HS-5 (cell line): ENCODE measurements around the gene SORCS2.

Source experiments
- DNase-seq: peaks from one replicate; pipeline ENCODE4 v3.0.0-alpha.2; 2012; ENCODE audit warnings: low read depth

Gene SORCS2

DNA sequence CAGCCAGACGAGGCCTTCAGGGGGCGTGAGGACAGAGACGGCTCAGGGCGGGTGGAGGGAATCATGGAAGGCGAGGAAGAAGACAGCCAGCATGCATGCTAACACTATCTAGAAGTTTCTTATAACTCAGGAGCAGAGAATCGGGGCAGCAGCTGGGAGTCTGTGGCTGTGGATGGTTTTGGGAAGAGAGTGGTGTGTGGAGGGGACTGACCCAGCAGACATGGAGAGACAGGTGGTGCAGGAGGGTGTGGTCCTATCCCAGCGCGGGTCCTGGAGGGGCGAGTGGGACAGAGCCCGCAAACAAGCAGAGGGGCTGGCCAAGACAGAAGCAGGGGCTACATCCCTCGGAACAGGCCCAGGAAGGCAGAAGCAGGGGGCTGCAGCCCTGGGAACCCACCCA, 555.2 kb downstream of the SORCS2 start:
- no peak for DNase-seq

DNA sequence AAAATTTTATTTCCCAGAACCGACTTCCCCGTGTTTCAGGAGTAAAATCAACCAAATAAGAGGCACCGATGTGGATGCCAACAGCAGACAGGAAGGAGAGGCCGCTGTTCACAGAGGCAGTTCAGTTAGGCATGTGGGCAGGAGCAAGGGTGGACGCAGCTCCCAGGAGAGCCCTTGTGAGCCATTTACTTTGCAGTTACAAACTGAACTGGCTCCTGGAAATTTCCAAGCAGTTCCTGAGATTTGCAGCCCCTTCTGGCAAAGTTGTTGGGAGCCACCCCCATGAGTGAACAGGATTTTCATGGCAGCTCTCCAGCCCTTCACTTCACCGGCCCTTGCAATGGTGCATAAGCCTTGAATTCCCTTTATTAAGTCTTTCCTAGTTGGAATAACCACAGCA, 558.2 kb downstream of the SORCS2 start:
- DNase-seq, result no peak

DNA sequence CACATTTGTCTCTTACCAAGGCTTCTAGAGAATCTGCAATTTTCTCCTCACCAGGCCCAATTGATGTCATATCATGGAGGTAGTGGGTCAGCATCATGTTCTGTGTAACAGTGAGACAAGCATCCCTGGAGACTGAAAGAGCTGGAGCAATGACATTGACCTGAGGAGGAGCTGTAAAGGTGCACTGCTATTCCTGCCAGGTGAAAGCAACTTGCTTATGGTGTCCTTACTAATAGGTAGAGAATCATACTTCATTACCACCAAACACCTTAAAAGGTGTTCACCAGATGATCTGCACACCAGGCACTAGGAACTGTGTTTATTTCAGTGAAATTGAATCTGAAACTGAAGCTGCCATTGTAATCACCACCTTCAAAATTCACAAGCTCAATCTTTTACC, 558.6 kb downstream of the SORCS2 start:
- DNase-seq, result no peak

DNA sequence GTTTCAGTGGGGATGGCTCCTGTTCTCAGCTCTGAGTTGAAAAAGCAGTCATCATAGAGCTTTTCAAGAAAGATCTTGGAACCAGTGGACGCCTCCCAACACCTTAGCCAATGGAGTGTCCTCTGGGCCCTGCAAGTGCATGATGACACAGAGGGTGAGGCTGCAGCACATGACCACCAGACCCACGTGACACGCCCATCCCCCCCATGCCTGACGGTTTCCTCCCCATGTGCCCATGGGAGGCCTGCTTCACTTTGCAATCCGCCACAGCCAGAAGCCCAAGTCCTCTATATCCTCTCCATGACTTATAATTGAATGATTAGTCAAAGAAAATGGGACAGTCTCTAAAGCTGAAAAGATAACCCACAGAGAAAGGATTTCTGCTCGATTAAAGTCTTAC, 560.3 kb downstream of the SORCS2 start:
- DNase-seq, result no peak

DNA sequence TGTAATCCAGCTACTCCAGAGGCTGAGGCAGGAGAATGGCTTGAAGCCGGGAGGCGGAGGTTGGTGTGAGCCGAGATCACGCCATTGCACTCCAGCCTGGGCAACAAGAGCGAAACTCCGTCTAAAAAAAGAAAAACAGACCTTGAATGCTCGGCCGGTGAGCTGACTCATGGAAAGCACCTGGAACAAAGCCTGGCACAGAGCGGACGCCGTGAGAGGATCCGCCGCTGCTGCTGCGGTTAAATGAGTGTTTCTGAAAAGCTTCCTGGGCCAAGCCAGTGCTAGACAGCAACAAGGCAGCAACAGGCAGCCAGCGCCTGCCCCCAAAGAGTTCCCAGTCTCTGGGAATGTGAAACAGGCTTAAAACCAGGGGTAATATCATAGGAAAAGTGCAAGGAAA, 560.9 kb downstream of the SORCS2 start:
- no peak for DNase-seq

DNA sequence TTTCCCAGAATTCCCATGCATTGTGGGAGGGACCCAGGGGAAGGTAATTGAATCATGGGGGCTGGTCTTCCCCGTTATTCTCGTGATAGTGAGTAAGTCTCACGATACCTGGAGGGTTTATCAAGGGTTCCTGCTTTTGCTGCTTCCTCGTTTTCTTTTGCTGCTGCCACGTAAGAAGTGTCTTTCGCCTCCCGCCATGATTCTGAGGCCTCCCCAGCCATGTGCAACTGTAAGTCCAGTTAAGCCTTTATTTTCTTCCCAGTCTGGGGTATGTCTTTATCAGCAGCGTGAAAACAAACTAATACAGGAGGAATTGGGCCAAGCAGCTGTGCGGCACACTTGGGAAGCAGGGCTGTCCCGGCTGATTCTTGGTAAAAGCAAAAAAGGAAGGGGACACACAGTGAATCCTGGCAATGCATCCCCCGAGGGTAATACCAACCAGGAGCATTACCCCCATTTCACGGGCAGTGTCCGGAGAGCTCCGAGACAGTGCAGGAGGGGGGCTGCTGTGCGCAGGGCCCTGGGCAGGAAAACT, 561.7 kb downstream of the SORCS2 start:
- DNase-seq, result no peak

DNA sequence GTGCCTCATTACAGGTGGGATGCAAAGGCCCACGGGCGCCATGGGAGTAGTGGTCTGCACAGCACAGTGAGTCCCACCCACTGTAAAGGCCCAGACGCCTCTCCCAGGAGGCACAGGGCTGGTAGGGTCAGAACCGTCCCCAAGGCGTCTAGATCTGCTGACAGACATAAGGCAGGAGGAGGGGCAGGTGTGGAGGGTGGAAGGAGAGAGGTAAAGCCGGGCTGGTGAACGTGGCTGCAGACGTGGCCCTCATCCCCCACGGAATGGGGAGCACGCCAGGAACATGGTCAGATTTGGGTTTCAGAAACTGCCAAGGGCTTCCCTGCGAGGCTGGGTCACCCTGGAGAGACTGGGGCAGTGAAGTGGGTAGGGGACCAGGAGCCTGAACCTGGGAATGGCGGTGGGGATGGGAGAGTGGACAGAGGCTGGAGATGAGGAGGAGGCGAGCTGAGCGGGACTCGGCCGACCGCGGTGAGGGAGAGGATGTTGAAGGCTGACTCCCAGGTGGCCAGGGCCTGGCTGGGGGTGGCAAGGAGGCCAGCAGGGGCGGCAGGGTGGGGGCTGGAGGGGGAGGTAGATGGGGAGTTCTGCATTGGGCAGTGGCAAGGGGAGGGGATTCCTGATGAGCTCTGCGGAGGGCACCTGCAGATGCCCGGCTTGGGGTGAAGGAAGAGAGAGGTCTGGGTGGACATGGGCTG, 562.4 kb downstream of the SORCS2 start:
- no peak for DNase-seq

DNA sequence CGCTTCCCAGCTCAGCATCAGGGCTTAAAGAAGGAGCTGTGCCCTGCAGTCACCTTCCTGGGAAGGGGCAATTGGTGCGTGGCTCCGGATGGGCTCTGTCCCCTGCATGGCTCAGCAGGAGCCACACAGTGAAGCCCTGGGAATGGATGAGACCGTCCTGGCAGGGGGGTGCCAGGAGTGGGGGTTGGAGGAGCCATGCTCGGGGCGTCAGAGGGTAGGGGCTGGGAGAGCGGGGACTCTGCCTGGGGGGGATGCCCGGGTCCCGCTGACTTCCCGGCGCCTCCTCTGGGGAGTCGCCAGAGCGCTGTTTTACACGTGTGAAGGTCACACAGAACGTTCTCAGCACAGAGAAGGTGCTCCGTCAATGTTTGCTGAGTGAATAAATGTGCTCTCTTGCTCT, 563.2 kb downstream of the SORCS2 start:
- DNase-seq, result no peak

DNA sequence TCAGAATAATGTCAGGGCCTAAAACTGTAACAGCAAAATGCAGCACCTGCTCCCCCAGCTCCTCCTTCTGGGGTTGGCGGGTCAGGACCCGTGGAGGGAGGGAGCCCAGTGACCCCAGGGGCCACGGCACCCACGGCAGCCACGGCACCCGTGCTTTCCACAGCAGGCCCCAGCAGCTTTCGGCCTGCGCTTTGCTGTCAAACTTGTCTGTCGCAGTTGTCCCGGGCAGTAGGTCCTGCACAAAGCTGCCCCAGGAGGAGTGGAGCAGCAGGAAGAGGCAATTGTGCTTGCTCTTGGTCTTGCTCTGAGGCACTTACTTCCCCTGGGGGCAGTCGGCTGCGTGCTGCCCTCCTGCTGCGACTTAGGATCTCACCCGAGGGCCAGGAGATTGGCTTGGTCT, 563.7 kb downstream of the SORCS2 start:
- no peak for DNase-seq

DNA sequence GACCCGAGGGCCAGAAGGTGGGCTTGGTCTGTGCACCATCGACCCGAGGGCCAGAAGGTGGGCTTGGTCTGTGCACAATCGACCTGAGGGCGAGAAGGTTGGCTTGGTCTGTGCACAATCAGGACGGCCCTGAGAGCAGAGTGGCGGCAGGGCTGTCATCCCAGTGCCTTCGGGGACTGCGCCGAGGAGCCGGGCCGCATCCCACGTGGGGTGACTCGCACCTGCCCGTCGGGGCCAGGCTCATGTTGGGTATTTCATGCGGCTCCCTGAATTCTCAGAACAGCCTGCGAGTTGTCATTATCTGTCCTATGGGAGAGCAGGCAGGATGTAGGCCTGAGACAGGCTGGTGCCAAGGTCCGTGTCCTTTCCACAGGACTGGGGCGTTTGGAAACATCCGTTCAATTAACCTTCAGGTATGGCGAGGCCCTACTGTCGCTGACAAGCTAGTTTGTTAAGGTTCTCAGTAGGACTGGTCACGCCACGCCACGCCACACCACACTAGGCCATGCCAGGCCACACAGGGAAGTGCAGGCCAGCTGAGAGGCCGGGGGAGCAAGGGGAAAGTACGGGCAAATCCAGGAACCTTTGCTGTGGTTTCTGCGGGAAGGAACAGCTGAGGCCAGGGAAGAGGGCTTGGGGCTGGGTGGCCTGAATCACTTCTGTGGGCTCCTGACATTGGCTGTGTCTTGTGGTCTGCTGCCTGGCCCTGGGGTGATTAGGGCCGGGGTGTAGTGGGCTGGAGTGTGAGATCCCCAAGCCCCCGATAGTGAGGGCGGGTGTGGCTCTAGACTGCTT, 564.4 kb downstream of the SORCS2 start:
- no peak for DNase-seq

DNA sequence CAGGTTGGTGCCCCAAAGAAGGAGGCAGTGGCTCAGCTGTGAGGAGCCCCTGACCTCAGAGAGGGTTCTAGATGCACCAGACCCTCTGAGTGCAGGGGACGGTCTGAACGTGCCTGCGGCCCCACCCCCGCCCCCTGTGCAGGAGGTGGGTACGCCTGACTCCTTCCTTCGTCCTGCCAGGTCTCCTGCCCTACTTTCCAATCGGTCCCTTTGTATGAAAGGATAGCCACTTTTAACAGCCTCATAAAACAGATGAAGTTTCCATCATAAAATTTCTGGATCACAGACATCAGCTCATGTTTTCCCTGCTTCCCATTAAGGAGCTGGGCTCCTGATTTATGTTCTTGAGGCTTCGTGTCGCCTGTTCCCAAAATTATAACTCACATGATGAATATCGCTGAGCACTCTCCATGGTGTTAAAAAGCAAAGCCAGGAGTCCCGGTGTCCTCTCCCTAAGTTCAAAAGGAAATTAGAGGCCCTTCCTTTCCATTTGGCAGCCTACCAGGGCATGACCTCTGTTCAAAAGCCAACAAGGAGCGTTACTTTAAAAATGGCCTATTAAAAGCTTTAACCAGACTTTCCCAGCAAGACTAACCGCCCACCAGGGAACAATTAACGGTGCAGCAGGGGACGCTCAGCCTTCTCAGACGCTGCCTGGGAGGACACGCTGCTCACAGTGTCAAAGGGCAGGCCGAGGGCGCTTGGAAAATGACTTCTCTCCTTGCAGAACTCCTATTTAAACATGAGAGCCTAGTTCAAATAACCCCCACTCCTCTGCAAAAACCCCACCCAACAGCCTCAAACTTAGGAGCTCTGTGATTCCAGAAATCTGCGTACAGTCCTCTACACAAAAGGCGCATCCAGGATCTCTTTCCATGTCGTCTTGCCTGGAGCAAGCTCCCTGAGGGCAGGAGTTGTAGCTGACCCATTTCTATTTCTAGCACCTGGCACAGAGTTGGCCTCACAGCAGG, 565.4 kb downstream of the SORCS2 start:
- no peak for DNase-seq

DNA sequence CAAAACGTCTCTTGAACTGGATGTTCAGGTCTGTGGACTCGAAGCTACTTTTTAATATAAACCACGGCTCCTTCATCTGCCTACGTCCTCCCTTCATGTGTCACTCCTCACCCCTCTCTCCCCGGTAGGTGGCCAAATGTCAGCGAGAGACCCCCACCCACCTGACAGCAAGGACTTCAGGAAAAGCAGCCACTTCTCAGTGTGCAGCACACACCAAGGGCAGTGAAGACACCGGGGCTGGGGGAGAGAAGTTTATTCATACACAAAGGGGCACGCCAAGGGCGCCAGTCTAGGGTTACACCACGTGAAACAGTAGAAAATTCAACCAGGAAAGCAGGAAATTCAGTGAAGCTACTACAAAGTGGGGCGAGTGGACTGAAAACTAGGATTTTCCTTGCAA, 566.1 kb downstream of the SORCS2 start:
- no peak for DNase-seq

DNA sequence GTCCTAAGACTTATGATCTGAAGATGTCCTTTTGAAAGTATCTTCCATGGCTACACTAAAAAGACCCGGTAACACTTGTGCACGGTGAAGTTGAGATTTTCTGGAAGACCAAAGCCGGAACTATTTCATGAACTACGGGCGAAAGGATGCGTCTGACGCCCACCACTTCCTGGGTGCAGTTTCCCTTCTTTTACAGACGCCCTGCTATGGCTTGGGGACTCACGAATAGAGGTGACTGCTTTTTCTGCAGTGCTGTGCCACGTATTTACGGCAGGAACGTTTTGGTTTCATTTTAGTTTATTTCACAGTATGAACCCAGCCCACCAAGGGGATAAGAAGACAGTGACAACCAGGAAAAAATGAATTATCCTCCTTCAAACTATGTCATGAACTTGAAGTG, 566.9 kb downstream of the SORCS2 start:
- no peak for DNase-seq

DNA sequence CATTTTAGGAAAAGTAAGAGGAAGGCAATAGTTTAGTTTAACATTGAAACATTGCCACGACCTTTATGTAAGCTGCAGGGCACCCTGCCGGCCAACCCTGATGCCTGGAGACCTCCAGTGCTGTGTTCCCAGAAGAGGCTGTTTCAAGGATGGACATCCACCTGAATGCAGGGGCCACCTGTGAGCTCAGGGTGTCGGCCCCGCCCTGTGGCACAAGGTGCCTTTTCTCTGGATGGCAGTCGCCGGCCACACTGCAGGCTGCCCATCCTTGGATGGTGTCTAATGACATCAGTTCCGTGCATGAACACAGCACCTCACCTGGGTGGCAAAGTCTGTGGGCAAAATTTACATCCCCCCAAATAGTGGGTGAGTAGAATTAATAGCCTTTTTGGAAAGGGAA, 567.3 kb downstream of the SORCS2 start:
- no peak for DNase-seq

DNA sequence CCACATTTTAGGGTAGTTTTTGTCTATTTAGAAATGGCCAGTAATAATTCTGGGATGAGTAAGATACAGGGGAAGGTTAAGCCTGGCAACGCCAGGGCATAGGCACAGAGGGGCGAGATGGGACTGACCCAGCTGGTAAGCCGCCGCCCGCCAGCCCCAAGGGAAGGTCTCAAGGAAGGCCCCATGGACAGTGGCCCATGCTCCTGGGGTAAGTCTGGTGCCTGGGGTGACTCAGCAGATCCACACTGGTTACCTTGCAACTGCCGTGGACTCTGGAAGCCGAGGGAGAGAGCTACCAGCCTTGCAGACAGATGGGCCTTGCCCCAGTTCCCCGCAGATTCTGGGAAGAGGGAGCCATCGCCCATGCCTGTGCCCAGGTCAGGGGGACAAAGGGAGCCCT, 567.9 kb downstream of the SORCS2 start:
- DNase-seq, result no peak

DNA sequence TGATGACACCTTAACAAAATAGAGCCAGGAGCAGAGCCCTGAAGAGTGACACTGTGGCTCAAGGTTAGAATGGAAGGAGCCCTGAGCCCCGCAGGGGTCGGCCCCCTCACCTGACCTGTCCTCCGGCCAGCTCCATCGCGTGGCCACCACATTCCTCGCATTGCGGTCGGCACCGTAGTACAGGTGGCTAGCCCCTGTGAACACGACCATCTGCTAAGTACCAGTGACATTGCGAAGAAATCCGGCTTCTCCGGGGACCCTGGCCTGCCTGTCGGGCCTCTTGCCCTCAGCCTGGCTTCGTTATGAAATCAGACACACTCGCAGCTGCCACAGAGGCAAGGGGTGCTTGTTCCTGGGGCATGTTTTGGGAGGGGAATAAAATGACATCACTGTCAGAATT, 568.4 kb downstream of the SORCS2 start:
- DNase-seq, result no peak

DNA sequence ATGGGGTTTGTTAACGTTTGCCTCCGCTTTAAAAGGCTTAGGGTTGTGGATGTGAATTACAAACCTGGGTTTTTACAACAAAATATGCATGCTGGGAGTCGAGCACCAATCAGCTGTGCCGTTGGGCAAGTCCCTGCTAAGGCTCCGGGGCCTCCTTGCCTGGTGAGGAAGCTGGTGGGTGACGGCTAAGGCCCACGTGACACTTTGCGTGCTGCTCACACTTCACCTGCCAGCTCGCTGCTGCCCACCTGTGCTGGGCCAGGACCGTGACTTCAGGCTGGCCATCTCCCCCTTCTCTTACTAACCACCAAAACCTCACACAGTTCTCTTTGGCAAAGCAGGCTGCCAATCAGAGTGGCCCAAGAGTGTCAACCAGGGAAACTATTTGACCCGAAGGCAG, 569.0 kb downstream of the SORCS2 start:
- no peak for DNase-seq

DNA sequence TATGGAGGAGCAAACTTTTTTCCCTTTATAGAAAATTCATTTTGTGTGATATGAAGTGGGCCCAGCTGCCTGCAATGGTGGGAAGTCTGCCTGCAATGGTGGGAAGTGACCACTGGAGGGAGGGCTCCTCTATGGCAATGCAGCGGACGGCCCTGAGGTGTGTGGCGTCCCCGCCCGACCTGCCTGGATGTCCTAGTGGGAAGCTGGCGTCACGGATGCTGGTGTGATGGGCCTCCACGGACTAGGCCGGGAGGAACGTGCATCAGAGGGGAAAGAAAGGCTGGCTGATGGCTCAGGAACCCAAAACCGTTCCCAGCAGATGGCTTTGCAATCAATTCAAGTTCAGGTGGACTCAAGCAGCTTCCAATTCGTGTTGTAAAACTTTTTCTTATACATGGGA, 569.4 kb downstream of the SORCS2 start:
- no peak for DNase-seq

DNA sequence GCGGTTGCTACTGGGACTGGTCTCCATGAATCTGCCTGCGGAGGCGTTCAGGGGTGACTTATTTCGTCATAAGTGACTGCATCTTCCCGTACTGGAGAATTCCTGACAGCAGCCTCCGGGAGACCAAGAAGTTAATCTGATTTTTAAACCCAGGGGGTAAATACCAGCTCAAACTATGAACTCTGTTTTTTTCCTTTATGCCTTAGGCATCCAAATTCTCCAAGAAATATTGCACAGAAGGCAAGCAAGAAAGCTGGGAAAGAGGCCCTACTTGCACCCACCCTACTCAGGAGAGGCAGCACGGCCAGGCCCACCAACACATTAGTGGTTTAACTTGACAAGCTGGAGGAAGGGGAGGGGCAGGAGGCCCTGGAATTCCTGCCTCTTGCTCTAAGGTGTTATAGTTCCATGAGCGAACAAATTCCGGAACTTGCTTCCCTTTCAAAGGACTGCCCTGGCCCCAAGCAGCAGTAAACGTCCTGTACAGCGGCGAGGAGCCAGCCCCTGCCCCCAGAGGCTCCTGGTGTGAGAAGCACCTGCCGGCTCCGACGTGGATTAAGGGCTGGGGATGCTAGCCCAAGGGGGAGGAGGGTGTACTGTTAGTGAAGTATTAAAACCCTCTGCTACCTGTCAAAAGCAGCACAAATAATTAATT, 570.2 kb downstream of the SORCS2 start:
- no peak for DNase-seq

DNA sequence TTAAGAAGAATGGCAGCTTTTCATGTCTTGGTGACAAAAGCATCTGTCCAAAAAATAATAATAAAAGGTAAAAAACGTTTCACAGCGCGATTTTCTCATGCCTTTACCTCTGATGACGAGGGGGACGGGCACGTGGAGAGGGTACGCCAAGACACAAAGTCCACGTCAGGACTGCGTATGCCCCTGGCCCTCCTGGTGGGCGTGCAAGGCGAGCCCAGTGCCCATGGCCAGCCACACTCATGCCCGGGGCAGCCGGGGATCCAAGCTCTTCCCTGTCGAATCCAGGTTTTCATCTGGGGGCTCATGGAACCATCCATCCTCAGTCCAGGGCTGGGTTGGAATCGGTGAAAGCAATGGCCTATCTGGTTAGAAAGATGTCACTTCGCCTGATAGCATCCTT, 570.8 kb downstream of the SORCS2 start:
- no peak for DNase-seq

DNA sequence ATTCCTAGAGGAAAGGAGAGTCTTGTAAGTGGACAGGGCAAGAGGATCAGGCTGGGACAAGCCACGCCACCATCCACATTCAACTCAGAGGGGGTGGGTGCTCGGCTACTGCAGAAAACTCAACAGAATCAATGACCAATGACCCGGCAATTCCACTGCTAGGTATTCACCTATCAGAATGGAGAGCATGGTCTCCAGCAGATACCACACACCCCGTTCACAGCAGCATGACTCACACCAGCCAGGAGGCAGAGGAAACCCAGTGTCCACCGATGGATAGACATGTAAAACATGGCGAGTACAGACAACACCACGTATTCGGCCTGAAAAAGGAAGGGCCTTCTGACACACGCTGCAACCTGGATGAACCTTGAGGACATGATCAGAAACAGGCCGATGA, 571.5 kb downstream of the SORCS2 start:
- peak; percentile 34 for DNase-seq

DNA sequence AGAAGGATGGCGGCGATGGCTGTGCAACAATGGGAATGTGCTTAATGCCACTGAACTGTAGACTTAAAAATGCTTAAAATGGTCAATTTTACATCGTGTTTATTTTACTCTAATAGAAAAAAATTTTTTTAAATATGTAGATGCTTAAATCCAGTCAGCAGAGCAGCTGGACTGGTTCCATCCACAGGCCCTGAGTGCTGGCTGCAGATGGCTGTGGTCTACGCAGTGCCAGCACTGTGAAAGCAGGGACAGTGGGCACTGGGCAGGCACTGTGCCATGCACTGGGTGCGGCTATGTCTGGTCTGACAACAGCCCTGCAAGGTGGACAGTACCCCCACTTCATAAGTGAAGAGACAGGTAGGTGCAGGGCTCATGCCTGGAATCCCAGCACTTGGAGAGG, 572.1 kb downstream of the SORCS2 start:
- DNase-seq, result no peak
